ENCODE measurements around the gene PNRC1. TPM values are rescaled to one million over a fixed set of nuclear protein-coding genes. Genes with fewer than 3 reads are reported as not detected.

Gene PNRC1
- total RNA-seq, 2 donors from 2014 or later = 280 to 381 TPM

- intact Hi-C loops (cut with DNase I) = no loop called here
- DNase-seq (ENCODE audit: low spot score) = no peak
Observed at GRCh38 chr6:89134723-89135122, 54.2 kb downstream of the PNRC1 start.

Other genes starting within 250 kb of the PNRC1 start
- gene RNGTT, start 117.1 kb upstream of the PNRC1 start, total RNA-seq = 10 to 100 TPM; 13.2 to 13.5 TPM
- 1 to 10 TPM; 3.4 to 3.5 TPM for gene SRSF12, start 37.3 kb downstream of the PNRC1 start, total RNA-seq
- 10 to 100 TPM in 1 of 2 donors, 1 to 10 TPM in 1; 9.1 to 14.0 TPM for gene PM20D2, start 65.3 kb downstream of the PNRC1 start, total RNA-seq
- gene GABRR1, start 136.6 kb downstream of the PNRC1 start, total RNA-seq = under 1 TPM; 0.19 to 0.29 TPM
- gene GABRR2, start 234.5 kb downstream of the PNRC1 start, total RNA-seq = 1 to 10 TPM in 1 of 2 donors, under 1 TPM in 1; 0.93 to 1.7 TPM